Measurements from ENCODE around the gene S100A7A.
A peak's percentile ranks its signal among the peaks of the same experiment; 100 is the strongest.

The S100A7A gene

GRCh38 chr1:153465811-153466636 lies 49.7 kb downstream of the S100A7A start:
- TF ChIP-seq CTCF (IDR thresholded peaks at IDR 0.05; ENCODE audit: low read depth, low read length, missing control alignments) = peak; percentile 73
- no peak for DNase-seq (ENCODE audit: low read depth)
- in situ Hi-C loops (cut with HindIII; ENCODE audit: low sequenced_read_pairs) = no loop called here
- H3K4me3 ChIP-seq (ENCODE audit: low read depth, low read length) = no peak overlapping the region

- TF ChIP-seq CTCF (IDR thresholded peaks at IDR 0.05; ENCODE audit: low read depth, low read length, missing control alignments) = no peak
- in situ Hi-C loops (cut with HindIII; ENCODE audit: low sequenced_read_pairs) = no loop called here
- H3K4me3 ChIP-seq (ENCODE audit: low read depth, low read length) = no peak overlapping the region
- no peak for DNase-seq (ENCODE audit: low read depth)
Measured at GRCh38 chr1:153466908-153467307, 50.6 kb downstream of the S100A7A start.

GRCh38 chr1:153470707-153471106 lies 54.4 kb downstream of the S100A7A start:
- no peak for DNase-seq (ENCODE audit: low read depth)
- in situ Hi-C loops (cut with HindIII; ENCODE audit: low sequenced_read_pairs) = no loop called here
- no peak overlapping the region for H3K4me3 ChIP-seq (ENCODE audit: low read depth, low read length)
- no peak for TF ChIP-seq CTCF (IDR thresholded peaks at IDR 0.05; ENCODE audit: low read depth, low read length, missing control alignments)

Measured in astrocyte of the cerebellum (primary cell).